Esophagus muscularis mucosa (tissue), 4 donors: Measurements from ENCODE around the gene MRPL14.

ENCODE experiments used
- CTCF ChIP-seq, 3 experiments: fragments of 200-600 bp in 2 of 3; fragments of 450-650 bp in 1 of 3; sonication (generic) in 2 of 3; IDR thresholded peaks; one replicate each; pipeline ENCODE4 v1.5.1; 2017 to 2019; ENCODE audit warnings: antibody characterized with exemption in 3 of 3, mild to moderate bottlenecking in 2 of 3, moderate library complexity in 1 of 3
- EP300 ChIP-seq: sonication (generic); formaldehyde crosslinking; IDR thresholded peaks from one replicate; pipeline ENCODE4 v1.6.1; 2017; ENCODE audit warnings: antibody characterized with exemption
- POLR2A ChIP-seq: fragments of 450-650 bp; IDR thresholded peaks from one replicate; pipeline ENCODE4 v1.6.1; 2017; ENCODE audit warnings: antibody characterized with exemption, moderate library complexity, mild to moderate bottlenecking, low read depth
- POLR2AphosphoS5 ChIP-seq, 2 donors: sonication (generic); formaldehyde crosslinking; IDR thresholded peaks; one replicate each; pipeline ENCODE4 v1.6.1; 2017; ENCODE audit warnings: antibody characterized with exemption in 2 of 2

GRCh38 chr6:44072452-44072958, 54.7 kb downstream of the MRPL14 start:
- TF ChIP-seq POLR2A = no peak
- TF ChIP-seq CTCF (IDR thresholded peaks at IDR 0.05) = no peak
- no peak for TF ChIP-seq EP300
- TF ChIP-seq POLR2AphosphoS5 (IDR thresholded peaks at IDR 0.05) = no peak
